ENCODE measurements around the gene VPREB3.
"Not testable (repeated sequence)": the region's sequence is repeated elsewhere in the genome, so short reads cannot be mapped to it uniquely, and the experiment has no call there.

VPREB3 gene

GRCh38 chr22:23742505-23743264 is 11.5 kb downstream of the VPREB3 start:
- DNase-seq (ENCODE audit: low spot score): no peak

- DNase-seq (ENCODE audit: low spot score): no peak
Measured at GRCh38 chr22:23737696-23738095, 16.5 kb downstream of the VPREB3 start.

- not testable (repeated sequence) for DNase-seq (ENCODE audit: low spot score)
Measured at GRCh38 chr22:23728108-23728507, 26.1 kb downstream of the VPREB3 start.

- DNase-seq (ENCODE audit: low spot score): no peak
Measured at GRCh38 chr22:23722724-23723123, 31.5 kb downstream of the VPREB3 start.

- DNase-seq (ENCODE audit: low spot score): no peak
Measured at GRCh38 chr22:23722160-23722559, 32.1 kb downstream of the VPREB3 start.

GRCh38 chr22:23720855-23721254 is 33.4 kb downstream of the VPREB3 start:
- DNase-seq (ENCODE audit: low spot score): no peak

- no peak for DNase-seq (ENCODE audit: low spot score)
Measured at GRCh38 chr22:23718371-23719165, 35.7 kb downstream of the VPREB3 start.

- peak; percentile 82 for DNase-seq (ENCODE audit: low spot score)
Measured at GRCh38 chr22:23716811-23717801, 37.1 kb downstream of the VPREB3 start.

GRCh38 chr22:23715806-23716375 is 38.3 kb downstream of the VPREB3 start:
- no peak for DNase-seq (ENCODE audit: low spot score)

GRCh38 chr22:23714596-23715578 is 39.3 kb downstream of the VPREB3 start:
- DNase-seq (ENCODE audit: low spot score): no peak

GRCh38 chr22:23713696-23714595 is 40.3 kb downstream of the VPREB3 start:
- no peak for DNase-seq (ENCODE audit: low spot score)

- DNase-seq (ENCODE audit: low spot score): no peak
Measured at GRCh38 chr22:23712256-23712655, 42.0 kb downstream of the VPREB3 start.

GRCh38 chr22:23709107-23709506 is 45.1 kb downstream of the VPREB3 start:
- no peak for DNase-seq (ENCODE audit: low spot score)

GRCh38 chr22:23708270-23708669 is 46.0 kb downstream of the VPREB3 start:
- no peak for DNase-seq (ENCODE audit: low spot score)

GRCh38 chr22:23705358-23705757 is 48.9 kb downstream of the VPREB3 start:
- DNase-seq (ENCODE audit: low spot score): peak; percentile 30

- peak; percentile 40 for DNase-seq (ENCODE audit: low spot score)
Measured at GRCh38 chr22:23704829-23705228, 49.4 kb downstream of the VPREB3 start.

- no peak for DNase-seq (ENCODE audit: low spot score)
Measured at GRCh38 chr22:23704062-23704461, 50.2 kb downstream of the VPREB3 start.
